GM19193 (cell line): ENCODE data around the gene SLC22A2.

Source experiments
- POLR2A ChIP-seq: IDR thresholded peaks from 4 replicates; pipeline ENCODE4 v1.6.1; 2011; ENCODE audit not compliant: insufficient read depth, insufficient read length; ENCODE audit errors: extremely low read depth

The SLC22A2 gene

GRCh38 chr6:160258346-160259142, at the start of gene SLC22A2:
SLC22A2 (minus strand) TSS chr6:160258821; CDS start chr6:160258757, 64 bp downstream.
- TF ChIP-seq POLR2A: no peak

- no peak for TF ChIP-seq POLR2A
Observed at GRCh38 chr6:160305926-160306713, 47.5 kb upstream of the SLC22A2 start.

- no peak for TF ChIP-seq POLR2A
Observed at GRCh38 chr6:160303806-160304205, 45.2 kb upstream of the SLC22A2 start.

GRCh38 chr6:160301339-160301738, 42.7 kb upstream of the SLC22A2 start:
- TF ChIP-seq POLR2A: no peak

- TF ChIP-seq POLR2A: no peak
Observed at GRCh38 chr6:160300076-160300695, 41.6 kb upstream of the SLC22A2 start.

- TF ChIP-seq POLR2A: no peak
Observed at GRCh38 chr6:160299559-160299958, 40.9 kb upstream of the SLC22A2 start.

GRCh38 chr6:160298121-160298520, 39.5 kb upstream of the SLC22A2 start:
- TF ChIP-seq POLR2A: no peak

- no peak for TF ChIP-seq POLR2A
Observed at GRCh38 chr6:160297310-160297709, 38.7 kb upstream of the SLC22A2 start.

GRCh38 chr6:160293844-160294243, 35.2 kb upstream of the SLC22A2 start:
- no peak for TF ChIP-seq POLR2A

GRCh38 chr6:160285541-160286105, 27.0 kb upstream of the SLC22A2 start:
- no peak for TF ChIP-seq POLR2A

- TF ChIP-seq POLR2A: no peak
Observed at GRCh38 chr6:160284575-160284974, 26.0 kb upstream of the SLC22A2 start.

GRCh38 chr6:160282444-160282843, 23.8 kb upstream of the SLC22A2 start:
- TF ChIP-seq POLR2A: no peak

- no peak for TF ChIP-seq POLR2A
Observed at GRCh38 chr6:160279850-160280249, 21.2 kb upstream of the SLC22A2 start.

- no peak for TF ChIP-seq POLR2A
Observed at GRCh38 chr6:160278786-160279310, 20.2 kb upstream of the SLC22A2 start.

GRCh38 chr6:160278311-160278710, 19.7 kb upstream of the SLC22A2 start:
- no peak for TF ChIP-seq POLR2A
